PC-3 (cell line): ENCODE data around the gene STRBP. TPM values are rescaled to one million over a fixed set of nuclear protein-coding genes. Genes with fewer than 3 reads are reported as not detected.

Experiments
- ATAC-seq: fragments of 200-7000 bp; cut with Tn5 transposase; 2 replicates; pipeline ENCODE4 v1.9.1; 2020; ENCODE audit warnings: mild to moderate bottlenecking, moderate library complexity
- BruUV-seq: library from RNA; stranded (reverse); fragments of 400-500 nt; replicated peaks from 2 replicates; lab custom pipeline; 2021; lab: Mats Ljungman, UMichigan
- CTCF ChIA-PET: fragments of 300-600 bp; sonication (Branson Sonifier 250); formaldehyde crosslinking; loops from one replicate; lab custom pipeline; 2022; ENCODE audit warnings: antibody characterized with exemption; lab: Charles Lee
- POLR2A ChIA-PET: fragments of 300-600 bp; sonication (Branson Sonifier 250); formaldehyde crosslinking; loops from one replicate; lab custom pipeline; 2022; ENCODE audit warnings: antibody characterized with exemption; ENCODE audit not compliant: unreplicated experiment; lab: Charles Lee
- DNase-seq: peaks from one replicate; pipeline ENCODE4 v3.0.0-alpha.2; 2015
- H2AFZ ChIP-seq: fragments of 300-600 bp; sonication (generic); 2 replicates; pipeline ENCODE4 v1.6.0; 2016; ENCODE audit warnings: antibody characterized with exemption, low read length
- H3F3A ChIP-seq: fragments of 300-600 bp; sonication (generic); one replicate; pipeline ENCODE4 v1.6.0; 2017; ENCODE audit warnings: antibody characterized with exemption, low read length, control low read depth, mild to moderate bottlenecking; ENCODE audit not compliant: unreplicated experiment
- H3K27ac ChIP-seq: fragments of 300-600 bp; sonication (generic); 2 replicates; pipeline ENCODE4 v1.5.1; 2016; ENCODE audit warnings: mild to moderate bottlenecking, low read length
- H3K27me3 ChIP-seq: fragments of 300-600 bp; sonication (generic); 2 replicates; pipeline ENCODE4 v1.6.1; 2016; ENCODE audit warnings: low read length, mixed read lengths
- H3K36me3 ChIP-seq: fragments of 300-600 bp; sonication (generic); 2 replicates; pipeline ENCODE4 v1.6.1; 2016; ENCODE audit warnings: low read depth, mixed run types, low read length, mixed read lengths
- H3K4me1 ChIP-seq: fragments of 300-600 bp; sonication (generic); 2 replicates; pipeline ENCODE4 v1.5.1; 2016; ENCODE audit warnings: low read length; ENCODE audit not compliant: insufficient read depth
- H3K4me2 ChIP-seq: fragments of 300-600 bp; sonication (generic); 2 replicates; pipeline ENCODE4 v1.6.0; 2016; ENCODE audit warnings: low read length
- H3K4me3 ChIP-seq: fragments of 300-600 bp; sonication (generic); 2 replicates; pipeline ENCODE4 v1.5.1; 2016; ENCODE audit warnings: mild to moderate bottlenecking, low read length, mixed read lengths
- H3K79me2 ChIP-seq: fragments of 300-600 bp; sonication (generic); 2 replicates; pipeline ENCODE4 v1.6.1; 2017; ENCODE audit warnings: low read length, mixed read lengths
- H3K9ac ChIP-seq: fragments of 300-600 bp; sonication (generic); 2 replicates; pipeline ENCODE4 v1.6.0; 2016; ENCODE audit warnings: mild to moderate bottlenecking, low read length
- H3K9me2 ChIP-seq: fragments of 300-600 bp; sonication (generic); replicated peaks from 2 replicates; pipeline ENCODE4 v1.6.1; 2016; ENCODE audit warnings: mixed run types, low read length, mixed read lengths
- H3K9me3 ChIP-seq: fragments of 300-600 bp; sonication (generic); 2 replicates; pipeline ENCODE4 v1.6.1; 2016; ENCODE audit warnings: low read length, mixed read lengths
- H4K20me1 ChIP-seq: fragments of 300-600 bp; sonication (generic); 2 replicates; pipeline ENCODE4 v1.6.1; 2016; ENCODE audit warnings: low read length, mixed read lengths
- CTCF ChIP-seq: fragments of 300-600 bp; sonication (generic); conservative IDR thresholded peaks from 2 replicates; pipeline ENCODE4 v1.5.1; 2017; ENCODE audit warnings: antibody characterized with exemption, low read depth, mild to moderate bottlenecking, low read length
- EZH2 ChIP-seq: fragments of 300-600 bp; sonication (generic); IDR thresholded peaks from one replicate; pipeline ENCODE4 v1.6.1; 2017; ENCODE audit warnings: antibody characterized with exemption, mild to moderate bottlenecking, low read length; ENCODE audit not compliant: unreplicated experiment
- EZH2phosphoT487 ChIP-seq: fragments of 300-600 bp; sonication (generic); IDR thresholded peaks from 2 replicates; pipeline ENCODE4 v1.6.1; 2018; ENCODE audit warnings: mild to moderate bottlenecking, antibody characterized with exemption, low read length, borderline replicate concordance
- intact Hi-C: fragments of 100-400 bp; cut with micrococcal nuclease; formaldehyde crosslinking; loops from 2 replicates; pipeline ENCODE4 v1.9.0; 2023
- total RNA-seq: library from RNA; depleted of rRNA; stranded (reverse); fragments of >200 nt; gene quantifications from 2 replicates; pipeline ENCODE4 v1.2.3, GENCODE V29; 2014

STRBP gene
- total RNA-seq, 1 experiment from 2014 or later: 19.2 TPM

- Histone ChIP-seq H4K20me1 (no peaks in the 10 kb centered on the region), H3K4me1 (no peaks in the 10 kb centered on the region), H3K4me2 (no peak overlapping the region), H3K4me3 (no peak overlapping the region), H3F3A (no peaks in the 10 kb centered on the region), H3K27ac (no peak overlapping the region), H3K9ac (no peak overlapping the region), H3K79me2 (no peaks in the 10 kb centered on the region), H3K36me3 (no peaks in the 10 kb centered on the region; the same call in 1 of the 2 replicates), H3K9me3 (no peaks in the 10 kb centered on the region), H2AFZ (no peak overlapping the region), H3K9me2 (no peaks in the 10 kb centered on the region), H3K27me3 (no peaks in the 10 kb centered on the region)
- ChIA-PET POLR2A (no interaction called here), CTCF (no interaction called here)
- ATAC-seq: no peak
- TF ChIP-seq EZH2phosphoT487: no peak
- no peak for TF ChIP-seq CTCF
- intact Hi-C loops: no loop called here
- no peak for DNase-seq
- BruUV-seq: no TSS peak
Measured at GRCh38 chr9:123074628-123075027, 193.8 kb downstream of the STRBP start.

GRCh38 chr9:123073991-123074422, 194.4 kb downstream of the STRBP start:
- Histone ChIP-seq H3F3A (no peaks in the 10 kb centered on the region), H4K20me1 (no peaks in the 10 kb centered on the region), H2AFZ (no peak overlapping the region), H3K4me2 (no peak overlapping the region), H3K4me1 (no peaks in the 10 kb centered on the region), H3K4me3 (no peak overlapping the region), H3K27ac (no peak overlapping the region), H3K36me3 (no peaks in the 10 kb centered on the region; the same call in 1 of the 2 replicates), H3K9me3 (no peaks in the 10 kb centered on the region), H3K79me2 (no peaks in the 10 kb centered on the region), H3K9me2 (no peaks in the 10 kb centered on the region), H3K27me3 (no peaks in the 10 kb centered on the region), H3K9ac (no peak overlapping the region)
- POLR2A ChIA-PET: no interaction called here
- CTCF ChIA-PET: no interaction called here
- intact Hi-C loops: no loop called here
- DNase-seq: no peak
- no TSS peak for BruUV-seq
- ATAC-seq: no peak
- TF ChIP-seq CTCF (no peak), EZH2 (no peak), EZH2phosphoT487 (no peak)

- H3K4me1 ChIP-seq: no peaks in the 10 kb centered on the region
- H3K4me3 ChIP-seq: no peak overlapping the region
- TF ChIP-seq EZH2: no peak
- TF ChIP-seq EZH2phosphoT487: no peak
- TF ChIP-seq CTCF: no peak
- no TSS peak for BruUV-seq
- H2AFZ ChIP-seq: no peak overlapping the region
- no peaks in the 10 kb centered on the region for H3K9me3 ChIP-seq
- ChIA-PET CTCF (no interaction called here), POLR2A (no interaction called here)
- H3F3A ChIP-seq: no peaks in the 10 kb centered on the region
- no peaks in the 10 kb centered on the region for H3K79me2 ChIP-seq
- no peak overlapping the region for H3K9ac ChIP-seq
- no peaks in the 10 kb centered on the region for H3K27me3 ChIP-seq
- H3K36me3 ChIP-seq: no peaks in the 10 kb centered on the region; the same call in 1 of the 2 replicates
- H3K4me2 ChIP-seq: no peak overlapping the region
- no peaks in the 10 kb centered on the region for H4K20me1 ChIP-seq
- DNase-seq (no peak), ATAC-seq (no peak)
- H3K27ac ChIP-seq: no peak overlapping the region
- intact Hi-C loops: no loop called here
- no peaks in the 10 kb centered on the region for H3K9me2 ChIP-seq
Measured at GRCh38 chr9:123073441-123073840, 194.9 kb downstream of the STRBP start.
